GM21447 (cell line): ENCODE data around the gene RPS2.
"Not testable (repeated sequence)": the region's sequence is repeated elsewhere in the genome, so short reads cannot be mapped to it uniquely, and the experiment has no call there.

ENCODE experiments used
- ATAC-seq: cut with Tn5 transposase; IDR thresholded peaks from one replicate; pipeline ENCODE4 v1.9.1; 2021; ENCODE audit not compliant: unreplicated experiment

The RPS2 gene

GRCh38 chr16:1942810-1943726 lies 21.6 kb downstream of the RPS2 start, which contains the start of gene MSRB1:
Gene MSRB1, minus strand, starts transcription at chr16:1943199. Its CDS starts 43 bp downstream, at chr16:1943156.
- ATAC-seq = peak; percentile 86

- no peak for ATAC-seq
These were observed 22.4 kb downstream of the RPS2 start for GRCh38 chr16:1942047-1942809.

DNA sequence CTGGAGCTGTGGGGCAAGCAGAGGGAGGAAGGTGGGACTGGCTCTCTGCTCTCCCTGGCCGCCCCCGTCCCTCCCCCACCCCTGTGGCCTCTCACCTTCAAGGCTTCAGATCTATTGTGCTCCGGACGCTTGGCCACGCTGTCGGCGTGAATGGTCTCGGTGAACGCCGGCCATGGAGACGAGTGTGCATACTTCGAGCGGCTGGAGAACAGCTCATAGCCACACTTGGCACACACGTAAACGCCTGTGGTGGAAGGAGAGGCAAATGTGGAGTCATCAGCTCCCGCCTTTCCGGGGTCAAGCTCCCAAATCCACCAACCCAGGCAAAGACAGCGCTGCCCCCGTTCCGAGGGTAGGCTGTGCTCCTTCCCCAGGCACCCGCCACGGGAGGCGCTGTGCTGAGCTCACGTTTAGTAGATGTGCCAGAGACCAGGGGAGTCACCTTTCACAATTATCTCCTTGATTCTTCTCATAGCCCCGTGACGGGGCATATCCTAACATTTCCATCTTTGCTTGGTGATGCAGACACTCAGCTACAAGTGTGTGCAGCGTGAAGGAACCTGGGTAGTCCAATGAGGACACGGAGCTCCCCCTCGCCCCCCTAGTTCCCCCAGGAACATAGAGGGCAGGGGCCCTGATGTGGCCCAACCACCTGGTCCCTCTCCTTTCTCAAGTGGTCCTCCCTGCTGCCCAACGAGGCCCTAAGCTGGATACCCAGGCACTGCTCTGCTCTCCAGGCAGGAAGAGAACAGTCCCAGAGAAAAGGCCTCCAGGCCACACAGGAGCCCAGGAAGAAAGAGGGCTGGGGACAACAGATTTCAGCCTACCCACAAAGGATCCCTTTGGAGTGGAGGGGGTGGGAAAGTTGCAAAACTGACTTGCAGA lies 23.2 kb downstream of the RPS2 start:
- ATAC-seq = no peak

DNA sequence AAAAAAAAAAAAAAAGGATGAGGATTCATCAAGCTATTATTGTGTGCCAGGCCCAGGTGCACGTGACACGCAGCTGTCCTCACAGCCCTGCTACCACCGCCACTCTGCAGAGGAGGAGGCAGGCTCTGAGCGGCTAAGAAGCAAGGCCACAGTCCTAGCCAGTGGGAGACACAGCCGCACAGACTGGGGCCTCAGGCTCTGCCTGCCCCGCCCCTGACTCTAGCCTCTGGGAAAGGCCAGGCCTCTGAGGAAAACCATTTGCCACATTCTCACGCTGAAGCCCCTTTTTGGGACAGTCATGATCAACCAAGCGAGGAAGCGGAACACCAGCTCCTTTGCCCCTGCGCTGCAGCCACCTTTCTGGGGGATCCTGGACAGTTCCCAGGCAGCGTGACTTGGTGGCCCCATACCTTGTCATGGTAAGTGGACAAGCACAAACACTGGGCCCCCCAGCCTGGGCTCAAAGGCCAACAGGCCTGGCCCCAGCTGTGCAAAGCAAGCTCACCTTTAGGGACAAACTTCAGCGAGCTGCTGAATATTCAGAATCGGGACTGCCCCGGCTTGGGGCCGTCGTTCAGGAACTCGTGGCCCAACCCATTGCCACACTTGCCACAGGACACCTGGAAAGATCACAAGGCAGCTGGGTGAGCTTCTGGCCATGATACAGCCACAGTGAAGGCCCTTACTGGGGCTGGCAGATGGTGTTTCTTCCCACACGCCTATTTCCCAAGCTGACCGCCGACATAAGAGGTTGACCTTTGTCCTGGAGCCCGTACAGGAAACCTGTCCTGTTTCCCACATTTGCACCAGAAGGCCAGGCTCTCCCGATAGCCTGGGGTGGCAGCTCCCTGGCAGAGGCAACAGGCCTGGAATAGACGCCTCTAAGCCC lies 24.1 kb downstream of the RPS2 start:
- ATAC-seq = no peak

DNA sequence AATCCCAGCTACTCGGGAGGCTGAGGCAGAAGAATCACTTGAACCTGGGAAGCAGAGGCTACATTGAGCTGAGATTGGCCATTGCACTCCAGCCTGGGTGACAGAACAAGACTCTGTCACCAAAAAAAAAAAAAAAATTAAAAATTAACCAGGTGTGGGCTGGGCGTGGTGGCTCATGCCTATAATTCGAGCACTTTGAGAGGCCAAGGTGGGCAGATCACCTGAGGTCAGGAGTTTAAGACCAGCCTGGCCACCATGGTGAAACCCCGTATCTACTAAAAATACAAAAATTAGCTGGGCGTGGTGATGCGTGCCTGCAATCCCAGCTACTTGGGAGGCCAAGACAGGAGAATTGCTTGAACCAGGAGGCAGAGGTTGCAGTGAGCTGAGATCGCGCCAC lies 24.8 kb downstream of the RPS2 start:
- not testable (repeated sequence) for ATAC-seq

DNA sequence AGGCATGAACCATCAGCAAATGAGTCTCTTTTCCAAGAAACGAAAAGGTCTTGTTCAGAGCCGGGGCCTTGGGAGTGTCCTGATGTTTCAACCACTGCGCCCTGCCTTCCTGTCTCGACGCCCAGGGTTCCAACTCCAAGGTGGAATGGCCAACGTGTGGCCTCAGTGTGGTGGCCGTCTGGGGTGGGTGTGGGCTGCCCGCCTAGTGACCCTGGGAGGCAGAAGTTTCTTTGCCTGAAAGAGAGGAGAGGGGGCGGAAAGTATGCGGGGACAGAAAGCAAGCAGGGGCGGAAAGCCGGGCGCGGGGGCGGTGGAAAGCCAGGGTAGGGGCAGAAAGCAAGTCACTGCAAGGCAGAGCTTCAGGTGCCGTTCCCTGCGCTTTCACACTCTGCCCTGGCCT lies 25.7 kb downstream of the RPS2 start:
- no peak for ATAC-seq

DNA sequence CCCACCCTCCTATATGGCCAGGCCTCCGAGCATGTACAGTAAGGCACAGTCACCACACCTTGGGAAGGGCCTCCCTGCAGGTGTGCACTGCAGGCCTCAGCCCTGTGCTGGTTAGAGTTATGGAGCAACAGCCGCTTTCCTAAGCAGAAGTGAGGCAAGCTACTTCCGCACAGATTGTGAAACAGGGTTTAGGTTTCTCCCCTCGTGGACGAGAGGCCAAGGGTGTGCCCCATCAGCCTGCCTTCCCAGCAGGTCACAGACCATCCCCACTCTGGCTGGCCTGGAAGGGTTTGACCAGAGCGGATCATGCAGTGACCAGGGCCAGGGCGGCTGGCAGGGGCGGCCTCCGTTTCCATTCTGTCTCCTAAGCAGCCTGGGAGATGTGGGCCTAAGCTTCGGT lies 26.3 kb downstream of the RPS2 start:
- ATAC-seq = no peak

DNA sequence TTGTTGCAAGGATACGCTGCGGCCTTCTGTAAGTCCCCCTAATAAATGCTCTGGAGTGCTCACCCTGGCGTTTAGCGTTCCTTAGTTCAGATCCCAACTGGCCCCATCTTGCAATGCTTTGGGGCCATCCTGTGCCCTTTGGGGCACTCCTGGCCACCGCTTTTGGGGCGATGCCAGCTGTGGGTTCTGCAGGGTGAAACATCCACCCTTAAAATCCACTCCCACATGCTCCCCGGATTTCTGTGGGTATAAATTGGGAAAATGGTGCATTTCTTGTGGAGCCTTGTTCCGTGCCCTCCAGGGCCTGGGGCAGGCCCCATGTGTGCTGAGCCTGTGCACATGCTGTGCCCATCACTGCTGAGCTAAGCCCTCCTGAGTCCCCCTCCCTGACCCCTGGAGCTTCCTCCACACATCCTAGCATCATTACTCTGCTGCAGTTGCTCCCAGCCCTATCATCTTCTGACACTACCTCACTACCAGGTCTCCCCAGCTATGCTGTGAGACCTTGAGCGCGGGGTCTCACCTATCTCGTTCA lies 27.6 kb downstream of the RPS2 start:
- no peak for ATAC-seq

DNA sequence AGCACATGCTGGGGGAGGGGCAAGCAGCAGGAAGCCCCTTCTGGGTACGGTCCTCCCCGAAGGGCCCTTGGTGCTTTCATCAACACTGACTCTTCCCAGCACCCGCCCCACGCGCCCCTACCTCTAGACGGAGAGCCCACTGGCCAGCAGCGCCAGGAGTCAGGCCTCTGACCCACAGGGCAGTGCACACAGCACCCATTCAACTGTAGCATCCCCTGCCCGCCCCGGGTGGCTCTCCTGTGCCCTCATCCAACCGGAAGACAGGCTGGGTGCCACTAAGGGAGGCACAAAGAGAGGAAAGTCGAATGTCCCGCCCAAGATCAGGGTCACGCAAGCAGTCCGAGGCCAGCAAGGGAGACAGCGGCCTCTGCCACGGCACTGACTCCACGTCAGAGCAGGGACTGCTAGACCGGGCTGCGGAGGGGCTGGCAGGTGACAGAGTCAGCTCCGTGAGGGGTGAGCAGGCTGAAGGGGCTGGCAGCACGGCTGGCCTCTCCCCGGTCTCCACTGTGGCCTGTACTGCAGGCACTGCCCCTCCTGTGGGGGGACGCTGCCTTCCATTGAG lies 31.4 kb downstream of the RPS2 start:
- ATAC-seq = no peak

- ATAC-seq = no peak
These were observed 32.3 kb downstream of the RPS2 start for GRCh38 chr16:1932050-1933028.

DNA sequence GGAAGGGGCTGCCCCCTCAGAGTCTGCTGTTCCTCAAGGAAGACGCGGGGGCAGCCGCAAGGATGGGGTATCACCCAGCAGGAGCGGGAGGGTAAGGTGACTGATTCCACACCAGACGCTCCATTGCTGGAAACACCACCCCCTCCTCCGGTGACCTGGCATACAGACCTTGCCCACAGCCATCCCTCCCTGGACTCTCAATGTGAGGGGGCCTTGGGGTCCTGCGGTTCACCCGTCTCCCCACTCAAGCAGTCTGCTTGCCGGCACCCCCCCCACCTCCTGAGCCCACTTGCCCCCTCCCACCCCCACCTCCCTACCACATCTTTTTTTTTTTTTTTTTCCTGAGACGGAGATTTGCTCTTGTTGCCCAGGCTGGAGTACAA lies 34.3 kb downstream of the RPS2 start:
- ATAC-seq = no peak

DNA sequence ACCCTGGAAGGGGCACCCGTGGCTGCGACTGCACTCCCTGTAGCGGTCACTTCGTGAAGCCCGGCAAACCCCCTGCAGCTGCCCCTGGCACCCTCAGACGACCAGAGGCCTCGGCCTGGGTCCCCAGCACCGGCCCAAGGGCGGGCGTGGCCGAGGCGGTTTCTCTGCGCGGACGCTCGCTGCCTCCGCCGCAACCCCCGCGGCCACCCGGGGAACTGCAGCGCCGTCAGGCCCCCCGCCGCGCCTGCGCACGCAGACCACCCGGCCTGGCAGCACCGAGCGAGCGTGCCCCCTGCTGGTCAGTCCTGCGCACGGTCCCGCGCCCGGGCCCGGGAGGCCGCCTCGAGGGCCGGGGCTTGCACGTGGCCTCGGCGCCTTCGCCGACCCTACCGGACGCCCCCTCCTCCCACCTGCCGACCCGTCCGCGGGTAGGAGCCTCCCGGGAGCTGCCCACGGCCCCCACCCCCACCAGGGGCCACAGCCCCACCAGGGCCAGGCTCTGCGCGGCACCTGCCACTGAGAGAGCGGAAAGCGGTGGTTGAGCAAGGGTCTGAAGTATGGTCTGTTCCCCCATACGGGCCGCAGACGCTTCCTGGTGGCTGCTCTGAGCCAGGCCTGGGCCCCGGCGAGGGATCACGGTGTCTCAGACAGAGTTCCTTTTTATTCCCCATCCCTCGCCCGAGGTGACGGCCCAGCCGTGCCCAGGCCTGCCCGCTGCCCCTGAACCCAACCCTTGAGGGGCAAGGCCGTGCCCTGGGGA lies 34.9 kb downstream of the RPS2 start:
- ATAC-seq = peak; percentile 73

- no peak for ATAC-seq
These were observed 35.5 kb downstream of the RPS2 start for GRCh38 chr16:1929105-1929504.

GRCh38 chr16:1926271-1926670 lies 38.4 kb downstream of the RPS2 start:
- no peak for ATAC-seq

DNA sequence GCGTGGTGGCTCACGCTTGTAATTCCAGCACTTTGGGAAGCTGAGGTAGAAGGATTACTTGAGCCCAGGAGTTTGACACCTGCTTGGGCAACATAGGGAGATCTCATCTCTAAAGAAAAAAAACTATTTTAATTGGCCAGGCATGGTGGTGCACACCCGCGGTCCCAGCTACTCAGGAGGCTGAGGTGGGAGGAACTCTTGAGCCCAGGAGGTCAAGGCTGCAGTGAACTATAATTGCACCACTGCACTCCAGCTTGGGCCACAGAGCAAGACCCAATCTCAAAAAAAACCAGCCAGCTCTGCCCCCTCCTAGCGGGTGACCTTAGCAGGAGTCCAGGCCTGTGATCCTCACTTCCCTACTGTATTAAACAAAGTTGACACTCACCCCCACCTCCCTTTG lies 40.5 kb downstream of the RPS2 start:
- no peak for ATAC-seq

DNA sequence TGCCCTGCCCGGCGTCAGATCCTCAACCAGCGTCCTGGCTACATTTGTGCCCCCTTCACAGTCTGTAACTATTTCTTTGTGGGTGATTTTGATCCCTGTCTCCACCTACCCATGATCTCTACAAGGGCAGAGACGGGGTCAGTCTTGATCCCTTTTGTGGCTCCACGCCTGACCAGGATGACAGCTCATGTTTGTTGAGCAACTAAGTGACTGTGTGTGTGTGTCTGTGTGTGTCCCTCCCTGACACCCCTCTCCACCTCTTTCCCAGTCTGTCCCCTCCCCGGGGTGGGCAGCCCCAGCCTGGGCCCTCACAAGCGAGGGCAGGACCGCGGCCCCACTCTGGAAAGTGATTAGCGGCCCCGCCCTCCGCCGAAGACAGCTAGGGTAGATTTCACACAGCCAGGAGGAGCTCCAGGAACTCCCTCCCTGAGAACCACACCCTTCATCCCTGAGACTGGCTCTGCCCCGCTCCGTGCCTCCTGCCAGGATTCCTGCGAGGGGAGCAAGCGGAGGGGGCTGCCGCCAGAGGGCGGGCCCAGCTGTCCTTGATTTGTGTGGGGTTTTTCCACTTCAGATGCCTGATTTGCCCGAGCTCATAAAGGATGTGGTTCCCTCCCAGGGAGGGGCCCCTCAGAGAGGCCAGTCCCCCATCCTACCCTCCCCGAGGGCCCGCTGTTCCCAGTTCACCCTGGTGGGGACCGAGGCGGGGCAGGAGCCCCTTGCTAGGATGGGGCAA lies 41.2 kb downstream of the RPS2 start:
- no peak for ATAC-seq

- no peak for ATAC-seq
These were observed 42.3 kb downstream of the RPS2 start for GRCh38 chr16:1922357-1922756.
